Kidney tubule cell (primary cell): ENCODE data around the gene TXLNA.
A peak's percentile ranks its signal among the peaks of the same experiment; 100 is the strongest.

ENCODE experiments used
- DNase-seq: peaks from one replicate; pipeline ENCODE4 v3.0.0-alpha.2; 2018; ENCODE audit warnings: low spot score

Gene TXLNA

DNA sequence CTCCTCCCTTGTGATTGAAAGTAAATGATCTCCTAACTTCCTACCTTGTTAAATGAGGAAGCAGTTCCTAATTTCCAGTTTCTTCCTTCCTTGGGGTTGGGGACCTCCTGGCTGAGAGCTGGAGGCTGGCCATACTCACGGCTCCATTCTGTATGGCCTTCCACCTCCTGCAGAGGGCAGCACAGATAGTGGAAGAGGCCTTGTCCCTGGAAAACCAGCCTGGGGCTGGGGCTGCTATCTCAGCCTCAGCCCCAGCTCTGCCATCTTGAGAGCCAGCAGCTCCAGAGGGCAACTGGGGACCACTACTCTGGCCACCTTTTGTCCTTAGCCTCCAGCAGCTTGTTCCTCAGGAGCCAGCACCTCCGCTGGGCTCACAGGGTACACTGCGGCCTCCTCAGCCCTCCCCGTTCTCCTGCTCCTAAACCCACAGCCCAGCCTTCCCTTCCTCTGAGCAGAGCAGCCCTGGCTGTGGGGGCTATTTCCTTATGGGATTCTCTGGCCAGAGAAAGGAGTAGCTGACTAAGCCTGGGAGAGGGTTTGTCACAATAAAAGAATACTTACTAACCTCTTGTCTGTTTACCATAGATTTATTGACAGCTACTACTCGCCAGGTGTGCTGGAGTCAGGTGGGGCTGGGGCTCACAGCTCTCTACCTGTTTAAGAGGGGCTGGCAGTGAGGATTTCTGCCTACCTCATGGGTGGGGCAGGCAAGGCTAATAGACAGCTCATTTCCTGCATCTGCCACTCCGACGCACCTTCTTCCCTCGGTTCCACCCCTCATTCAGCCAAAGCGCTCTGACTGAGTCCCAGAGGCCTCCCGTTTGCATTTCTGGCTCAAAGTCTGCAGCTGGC is 36.4 kb downstream of the TXLNA start:
- peak; percentile 71 for DNase-seq

DNA sequence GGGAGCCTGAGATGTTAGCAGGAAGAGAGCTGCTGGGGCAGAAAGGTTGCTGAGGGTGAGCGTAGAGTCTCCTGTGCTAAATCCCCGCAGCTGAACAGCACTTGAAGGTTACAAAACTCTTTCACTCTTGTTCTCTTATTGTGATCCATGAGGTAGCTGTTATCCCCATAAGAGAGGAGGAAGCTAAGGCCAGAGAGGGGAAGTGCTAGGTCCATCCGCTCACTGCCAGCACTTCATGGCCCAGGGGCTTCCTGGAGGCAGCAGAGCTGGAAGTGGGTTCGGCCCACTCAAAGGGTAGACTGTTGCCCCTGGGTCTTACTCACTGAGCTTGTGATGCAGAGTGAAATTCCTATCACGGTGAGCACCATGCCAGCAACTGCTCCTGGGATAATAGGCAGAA is 37.1 kb downstream of the TXLNA start:
- no peak for DNase-seq

DNA sequence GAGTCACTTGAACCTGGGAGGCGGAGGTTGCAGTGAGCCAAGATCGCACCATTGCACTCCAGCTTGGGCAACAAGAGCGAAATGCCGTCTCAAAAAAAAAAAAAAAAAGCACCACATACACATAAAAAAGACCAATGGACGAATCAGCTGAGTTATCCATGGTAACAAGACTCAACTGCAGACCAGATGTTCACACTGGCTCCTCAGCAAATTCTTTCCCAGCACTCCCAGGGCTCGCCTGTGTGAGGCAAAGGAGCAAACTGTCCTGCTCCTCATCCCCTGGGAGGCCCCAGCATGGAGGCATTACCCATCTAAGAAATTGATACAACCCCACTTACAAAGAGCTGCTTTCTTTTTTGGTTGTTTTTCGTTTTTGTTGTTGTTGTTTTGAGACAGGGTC is 39.5 kb downstream of the TXLNA start:
- DNase-seq: no peak

DNA sequence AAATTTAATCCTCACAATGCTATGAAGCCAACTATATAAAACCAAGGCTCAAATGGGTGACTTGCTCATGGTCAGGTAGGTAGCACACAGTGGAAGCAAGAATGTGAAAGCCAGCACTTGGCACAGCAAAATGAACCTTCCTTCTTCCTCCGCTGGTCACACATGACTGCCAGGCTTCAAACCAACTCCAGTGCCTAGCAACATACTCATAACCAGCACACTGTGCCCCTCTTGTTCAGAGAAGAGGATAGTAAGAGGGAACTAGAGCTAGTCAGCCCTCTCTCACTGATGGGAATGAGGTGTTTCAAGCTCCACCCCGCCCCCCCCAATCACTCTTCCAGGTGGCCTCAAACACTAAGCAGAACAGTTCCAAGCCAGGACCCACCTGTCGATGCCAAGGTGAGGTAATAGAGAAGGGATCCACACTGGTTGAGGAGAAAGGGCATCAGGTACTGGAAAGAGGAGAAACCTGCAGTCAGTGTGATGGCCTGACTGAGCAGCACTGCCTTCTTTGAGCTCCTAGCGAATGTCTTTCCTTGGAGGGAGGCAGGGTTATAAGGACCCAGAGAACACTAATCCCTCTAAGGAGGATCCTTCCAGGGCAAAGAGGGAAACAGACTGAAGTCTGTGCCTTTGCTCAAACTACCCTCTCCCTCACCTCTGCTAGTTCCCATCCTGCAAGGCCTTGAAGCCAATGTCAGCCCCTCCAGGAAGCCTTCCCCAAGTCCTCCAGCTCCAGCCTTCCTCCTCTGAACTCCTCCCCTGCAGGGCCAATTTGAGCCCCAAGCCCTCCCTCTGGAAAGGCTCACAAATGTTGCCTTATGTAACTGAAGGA is 41.5 kb downstream of the TXLNA start:
- DNase-seq: peak; percentile 94

DNA sequence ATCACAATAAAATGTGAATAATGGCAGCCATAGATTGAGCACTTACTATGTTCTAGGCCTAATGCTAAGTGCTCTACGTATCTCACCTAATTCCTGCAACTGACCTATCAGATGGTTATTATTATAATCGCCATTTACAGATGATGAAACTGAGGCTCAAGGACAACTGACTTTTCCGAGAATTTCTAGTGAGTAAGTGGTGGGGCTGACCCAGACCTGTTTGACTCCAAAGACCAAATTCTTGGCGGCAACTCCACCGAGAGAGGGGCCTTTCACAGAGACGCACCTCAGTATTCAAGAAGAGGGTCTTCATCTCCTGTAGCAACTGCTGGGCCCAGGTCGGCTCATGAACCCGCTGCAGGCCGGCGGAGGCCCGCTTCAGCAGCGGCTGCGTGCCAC is 42.1 kb downstream of the TXLNA start:
- DNase-seq: no peak

DNA sequence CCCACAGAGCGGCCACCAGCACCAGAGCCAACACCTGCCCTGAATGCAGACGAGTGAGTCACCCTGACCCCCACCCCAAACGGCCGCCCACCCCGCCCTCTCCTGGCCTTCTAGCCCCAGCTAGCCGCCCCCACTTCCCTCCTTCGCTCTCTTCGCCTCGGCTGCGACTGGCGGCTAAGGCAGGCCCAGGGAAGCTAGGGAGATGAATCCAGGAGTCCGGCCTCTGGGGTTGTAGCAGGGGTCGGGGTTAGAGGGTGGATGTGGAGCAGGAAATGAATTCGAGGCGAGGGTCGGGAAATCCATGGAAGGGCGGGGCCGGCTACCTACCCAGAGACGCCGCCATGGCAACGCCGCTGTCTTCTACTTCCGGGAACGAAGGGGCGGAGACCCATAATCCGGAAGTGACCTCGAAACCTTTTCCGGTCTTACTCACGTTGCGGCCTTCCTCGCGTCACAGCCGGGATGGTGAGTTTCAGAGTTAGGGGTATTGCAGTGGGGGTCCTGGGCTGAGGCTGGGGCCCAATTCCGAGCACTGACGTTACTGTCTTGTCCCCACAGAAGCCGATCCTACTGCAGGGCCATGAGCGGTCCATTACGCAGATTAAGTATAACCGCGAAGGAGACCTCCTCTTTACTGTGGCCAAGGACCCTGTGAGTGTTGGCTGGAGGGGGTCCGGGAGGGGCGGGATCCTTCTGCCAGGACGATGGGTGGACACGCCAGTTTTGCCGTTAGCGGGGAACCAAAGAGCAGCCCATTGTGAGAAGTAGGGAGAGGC is 42.7 kb downstream of the TXLNA start, which contains the start of the genes EIF3I and TMEM234:
Gene EIF3I, plus strand, starts transcription at position 428 of the 776 bp plus-strand sequence. Its CDS starts 35 bp downstream, at position 463.
Gene TMEM234, minus strand, starts transcription at position 374 of the 776 bp plus-strand sequence. Its CDS starts 31 bp downstream, at position 343.
- DNase-seq: peak; percentile 94

DNA sequence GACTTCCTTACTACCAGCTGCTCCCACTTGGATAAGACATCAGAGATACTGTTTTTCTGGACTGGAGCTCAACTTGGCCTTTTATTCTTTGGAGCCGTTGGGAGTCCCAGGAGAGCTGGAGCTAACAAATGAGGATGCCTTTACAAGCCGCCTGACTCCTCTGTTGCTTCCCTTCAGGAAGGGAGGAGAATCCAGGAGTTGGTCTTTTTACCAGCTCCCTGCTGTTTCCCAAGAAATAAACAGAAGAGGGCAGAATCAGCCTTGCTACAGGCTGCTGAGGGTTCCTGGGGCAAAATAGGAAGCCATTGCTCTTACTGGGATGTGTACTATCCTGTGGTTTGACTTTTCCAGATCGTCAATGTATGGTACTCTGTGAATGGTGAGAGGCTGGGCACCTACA is 44.2 kb downstream of the TXLNA start:
- no peak for DNase-seq

DNA sequence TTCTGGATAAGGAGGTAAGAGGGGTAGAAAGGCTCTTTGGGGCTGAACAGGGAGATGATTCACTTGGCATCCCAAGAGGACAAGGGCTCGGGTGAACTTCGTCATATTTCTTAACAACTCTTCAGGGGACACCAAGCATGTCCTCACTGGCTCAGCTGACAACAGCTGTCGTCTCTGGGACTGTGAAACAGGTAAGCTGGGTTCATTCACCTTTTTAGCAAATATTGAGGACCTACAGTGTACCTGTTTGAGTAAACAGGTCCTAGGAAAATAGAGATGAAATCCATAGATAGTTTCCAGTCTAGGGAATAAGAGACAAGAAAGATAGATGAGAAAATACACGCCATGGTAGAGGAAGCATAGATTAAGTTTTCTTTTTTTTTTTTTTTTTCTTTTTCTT is 44.8 kb downstream of the TXLNA start:
- DNase-seq: no peak

DNA sequence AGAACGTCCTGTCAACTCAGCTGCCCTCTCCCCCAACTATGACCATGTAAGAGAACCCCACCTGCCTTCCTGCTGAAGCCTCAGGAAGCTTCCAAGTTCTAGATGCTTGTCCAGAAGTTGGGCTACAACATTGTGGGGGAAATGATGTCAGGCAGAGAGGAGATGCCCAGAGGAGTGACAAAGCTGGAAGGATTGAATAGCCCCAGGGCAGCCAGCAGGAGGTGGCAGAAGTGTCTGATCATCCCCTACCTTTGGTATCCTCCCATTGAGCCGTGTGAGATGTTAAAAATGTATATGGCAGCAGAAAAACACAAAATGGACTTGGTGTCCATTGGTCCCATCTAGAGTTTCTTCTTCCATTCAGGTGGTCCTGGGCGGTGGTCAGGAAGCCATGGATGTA is 49.3 kb downstream of the TXLNA start:
- no peak for DNase-seq

DNA sequence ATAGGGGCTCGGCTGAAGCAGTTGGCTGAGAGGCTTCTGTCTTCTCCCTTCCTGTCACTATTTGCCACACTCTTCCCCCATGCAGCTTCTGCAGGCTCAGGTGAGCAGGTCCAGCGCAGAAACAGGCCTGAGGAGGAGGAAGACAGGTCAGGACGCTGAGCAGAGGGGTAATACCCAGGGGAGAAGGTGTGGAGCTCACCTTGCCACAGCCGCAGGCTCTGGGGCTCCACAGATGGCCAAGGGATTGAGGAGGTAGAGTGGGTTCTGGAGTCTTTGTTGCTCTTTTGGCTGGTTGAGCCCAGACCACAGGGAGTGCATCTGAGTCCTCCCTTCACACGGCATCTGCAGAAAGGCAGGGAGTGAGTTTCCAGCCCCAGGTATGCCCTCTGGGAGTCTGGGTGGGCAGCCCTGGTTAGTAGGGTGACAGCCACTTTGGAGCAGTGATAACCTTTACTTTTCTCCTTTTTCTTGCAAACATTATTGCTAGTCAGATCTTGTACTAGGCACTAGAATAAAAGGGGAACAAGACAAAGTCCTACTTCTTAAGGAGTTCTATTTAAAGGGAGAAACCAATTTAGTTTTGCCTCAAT is 52.5 kb downstream of the TXLNA start:
- no peak for DNase-seq

DNA sequence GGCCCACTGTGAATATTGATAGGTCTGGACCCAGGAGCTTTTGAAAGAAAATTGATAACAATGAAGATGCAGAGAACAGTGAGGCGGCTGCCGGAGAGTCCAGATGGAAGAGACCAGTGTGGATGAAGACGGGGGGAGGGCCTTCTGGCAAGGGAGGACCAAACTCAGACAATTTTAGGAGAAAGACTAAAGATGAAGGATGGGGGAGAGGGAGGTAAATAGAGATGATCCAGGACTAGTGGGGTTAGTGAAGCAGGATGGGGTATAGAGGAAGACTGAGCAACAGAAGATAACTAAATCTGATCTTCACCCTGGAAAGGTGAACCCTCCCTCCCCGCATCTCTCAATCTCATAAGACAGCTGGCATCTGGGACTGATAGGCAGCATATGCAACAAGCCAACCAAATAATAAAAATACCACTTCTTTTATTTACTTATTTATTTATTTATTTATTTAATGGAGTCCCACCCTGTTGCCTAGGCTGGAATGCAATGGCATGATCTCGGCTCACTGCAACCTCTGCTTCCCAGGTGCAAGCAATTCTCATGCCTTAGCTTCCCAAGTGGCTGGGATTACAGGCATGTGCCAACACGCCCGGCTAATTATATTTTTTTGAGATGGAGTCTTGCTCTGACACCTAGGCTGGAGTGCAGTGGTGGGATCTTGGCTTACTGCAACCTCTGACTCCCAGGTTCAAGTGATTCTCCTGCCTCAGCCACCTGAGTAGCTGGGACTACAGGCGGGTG is 53.3 kb downstream of the TXLNA start:
- no peak for DNase-seq

DNA sequence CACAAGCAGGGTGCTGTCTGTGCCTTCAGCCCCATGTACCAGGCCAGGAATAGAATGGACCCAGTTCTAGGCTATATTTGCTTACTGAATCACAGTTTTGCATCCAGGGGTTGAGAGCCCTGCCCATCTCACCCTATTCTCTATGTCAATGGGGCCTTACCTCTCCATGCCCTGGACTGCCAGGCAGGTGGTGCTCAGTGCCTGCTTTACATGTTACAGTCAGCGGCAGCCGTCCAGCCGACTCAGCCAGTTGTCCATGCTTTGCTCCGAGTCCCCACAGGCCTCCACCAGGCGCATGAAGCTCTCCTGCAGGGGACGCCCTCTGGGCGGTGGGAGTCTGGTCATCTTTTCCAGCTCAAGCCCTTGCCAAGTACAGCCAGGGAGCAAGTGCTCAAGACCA is 55.3 kb downstream of the TXLNA start:
- DNase-seq: no peak

DNA sequence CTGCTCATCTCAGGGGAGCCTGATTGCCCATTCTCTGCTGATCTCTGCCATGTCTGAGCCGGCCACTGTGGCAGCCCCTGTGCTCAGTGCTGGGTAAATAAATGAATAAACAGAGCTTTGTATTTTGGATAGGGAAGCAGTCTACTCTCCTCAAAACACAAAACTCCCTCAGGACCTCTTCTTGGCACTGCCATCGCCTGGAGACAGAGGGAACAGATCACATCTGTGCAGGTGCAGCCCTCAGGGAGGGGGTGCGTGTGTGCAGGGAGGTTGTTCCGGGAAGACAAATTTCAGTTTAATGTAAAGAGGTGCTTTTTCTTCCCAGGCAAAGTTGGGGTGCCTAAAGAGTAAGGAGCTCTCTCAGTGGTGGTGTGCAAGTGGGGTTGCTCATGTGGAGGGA is 59.9 kb downstream of the TXLNA start:
- no peak for DNase-seq

DNA sequence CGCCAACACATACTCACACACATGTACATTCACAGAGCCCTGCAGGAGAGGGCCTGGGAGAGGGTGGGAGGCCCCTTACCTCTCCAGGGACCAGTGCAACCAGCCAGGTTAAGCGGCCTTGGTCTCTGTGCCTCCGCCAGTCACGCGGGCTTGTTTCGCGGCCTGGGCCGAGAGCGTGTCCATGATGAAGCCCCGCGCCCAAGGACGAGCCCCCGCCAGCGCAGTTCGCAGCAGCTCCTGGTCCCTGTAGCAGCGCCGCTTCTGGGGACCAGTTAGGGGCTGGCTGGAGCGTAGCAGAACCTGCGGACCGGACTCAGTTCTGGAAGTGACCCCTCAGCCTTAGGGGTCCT is 60.3 kb downstream of the TXLNA start:
- DNase-seq: no peak

DNA sequence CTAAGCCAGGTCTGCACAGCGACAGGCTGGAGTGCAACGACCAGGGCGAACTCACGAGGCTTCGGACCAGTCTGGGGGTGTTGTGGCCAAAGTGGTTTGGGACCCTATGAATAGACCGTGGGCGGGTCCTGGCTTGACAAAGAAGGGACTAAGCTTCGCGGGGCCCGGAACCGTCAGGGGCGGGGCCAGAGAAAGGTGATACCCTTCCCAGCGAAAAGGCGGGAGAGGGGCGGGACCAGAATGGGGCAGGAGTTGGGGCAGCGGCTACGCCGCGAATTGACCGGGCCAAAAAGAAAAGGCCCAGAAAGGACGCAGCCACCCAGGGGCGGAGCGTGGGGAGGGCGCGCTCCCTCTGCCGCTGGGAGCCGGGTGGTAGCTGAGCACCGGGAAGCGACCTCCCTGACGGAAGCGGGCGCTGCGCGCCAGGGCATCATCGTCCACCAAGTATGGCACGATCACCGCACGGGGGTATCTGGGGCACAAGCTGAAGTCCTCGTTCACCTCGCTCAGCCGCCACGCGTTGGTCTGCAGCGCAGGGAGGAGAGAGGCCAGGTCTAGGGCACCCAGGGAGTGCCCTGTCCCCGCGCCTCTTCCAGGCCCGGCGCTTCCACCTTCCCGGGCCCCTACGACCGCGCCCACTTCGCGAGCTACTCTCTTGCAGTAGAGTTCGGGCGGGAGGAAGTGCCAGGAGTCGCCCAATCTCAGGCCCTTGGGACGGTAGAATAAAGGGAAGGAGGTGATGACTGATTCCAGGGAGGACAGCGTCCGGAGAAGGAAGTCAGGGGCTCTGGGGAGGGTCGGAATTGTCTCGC is 60.9 kb downstream of the TXLNA start:
- DNase-seq: peak; percentile 83

DNA sequence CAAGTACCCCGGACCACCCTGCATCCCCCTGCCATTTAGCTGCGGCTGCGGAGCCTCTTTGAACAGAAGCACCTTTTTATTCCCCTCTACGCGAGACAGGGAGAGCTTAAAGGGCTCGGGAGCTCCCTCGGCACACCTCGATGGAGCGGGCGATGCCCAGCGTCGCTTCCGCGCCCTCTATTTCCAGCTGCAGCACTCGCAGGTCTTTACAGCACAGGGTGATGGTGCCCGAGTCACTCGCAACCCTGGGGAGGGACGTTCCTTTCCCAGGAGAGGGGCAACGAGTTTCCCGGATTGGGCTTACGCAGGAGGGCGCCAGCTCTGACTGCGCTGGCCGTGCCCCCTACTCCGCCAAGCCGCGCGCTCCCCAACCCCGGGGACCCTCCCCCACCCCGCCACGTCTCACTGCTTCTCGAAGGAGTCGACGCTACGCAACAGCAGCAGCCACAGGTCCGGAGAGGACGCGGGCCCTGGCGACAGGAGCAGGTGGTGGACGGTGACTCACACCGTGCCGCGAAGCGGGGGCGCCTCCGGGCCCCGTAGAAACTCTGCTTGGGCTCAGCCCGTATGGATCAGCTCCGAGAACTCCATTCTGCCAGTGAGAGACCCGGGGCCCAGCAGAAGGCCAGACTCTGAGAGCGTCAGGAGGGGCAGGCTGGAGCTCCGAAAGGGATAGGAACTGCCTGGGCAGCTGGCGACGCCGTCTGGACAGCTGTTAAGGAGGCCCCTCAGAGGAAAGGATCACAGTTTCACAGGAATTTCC is 61.7 kb downstream of the TXLNA start:
- DNase-seq: peak; percentile 83

DNA sequence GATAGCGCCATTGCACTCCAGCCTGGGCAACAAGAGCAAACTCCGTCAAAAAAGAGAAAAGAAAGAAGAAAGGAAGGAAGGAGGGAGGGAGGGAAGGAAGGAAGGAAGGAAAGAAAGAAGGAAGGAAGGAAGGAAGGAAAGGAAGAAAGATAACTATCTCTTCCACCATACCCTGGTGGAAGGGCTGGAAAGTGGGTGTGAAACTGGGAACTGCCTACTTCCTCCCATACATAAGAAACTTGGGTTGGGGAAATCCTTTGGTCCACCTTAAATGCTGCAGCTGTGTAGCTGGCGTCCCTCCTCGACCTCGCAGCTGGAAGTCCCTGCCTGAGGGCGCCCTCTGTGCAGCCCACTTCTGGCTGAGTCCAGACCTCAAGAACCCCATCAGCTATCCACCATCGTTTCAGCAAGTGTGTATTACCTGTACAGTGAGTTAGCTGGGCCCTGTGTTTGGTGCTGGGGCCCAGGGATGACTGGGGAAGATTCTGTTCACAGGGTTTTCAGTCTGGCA is 62.9 kb downstream of the TXLNA start:
- no peak for DNase-seq

DNA sequence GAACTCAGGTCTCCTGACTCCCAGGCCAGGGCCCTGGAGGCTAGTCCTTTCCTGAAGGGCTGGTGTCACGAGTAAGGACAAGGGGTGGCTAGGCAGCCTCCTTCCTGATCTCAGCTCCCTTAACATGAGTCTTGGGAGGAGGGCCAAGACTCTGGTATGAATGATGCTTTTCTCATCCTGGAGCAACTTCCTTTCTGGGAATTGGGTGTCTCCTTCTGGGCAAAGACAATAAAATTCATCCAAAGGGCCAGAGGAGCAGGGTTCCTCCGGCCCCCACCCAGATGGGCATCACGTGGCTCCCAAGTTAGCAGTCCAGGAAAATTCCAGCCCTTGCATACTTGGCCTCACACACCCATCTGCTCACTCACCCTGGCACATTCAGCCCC is 67.4 kb downstream of the TXLNA start, which contains the start of gene FAM167B:
Gene FAM167B, plus strand, starts transcription at position 335 of the 386 bp plus-strand sequence. CDS start 200 bp downstream, outside the sequence.
- DNase-seq: peak; percentile 33

DNA sequence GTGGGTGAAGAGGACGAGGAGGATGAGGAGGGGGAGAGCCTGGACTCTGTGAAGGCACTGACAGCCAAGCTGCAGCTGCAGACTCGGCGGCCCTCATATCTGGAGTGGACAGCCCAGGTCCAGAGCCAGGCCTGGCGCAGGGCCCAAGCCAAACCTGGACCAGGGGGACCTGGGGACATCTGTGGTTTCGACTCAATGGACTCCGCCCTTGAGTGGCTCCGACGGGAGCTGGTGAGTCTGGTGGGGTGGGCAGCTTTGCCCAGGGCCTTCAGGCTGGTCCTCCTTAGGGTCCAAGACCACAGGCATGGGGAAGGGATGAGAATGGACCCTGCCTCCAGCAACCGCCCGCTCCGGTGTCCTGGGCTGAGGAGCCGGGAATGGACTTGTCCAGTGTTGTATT is 68.0 kb downstream of the TXLNA start:
- DNase-seq: no peak
